ENCODE data around the gene F2R. TPM values are rescaled to one million over a fixed set of nuclear protein-coding genes. Genes with fewer than 3 reads are reported as not detected.

F2R gene
- total and polyA plus RNA-seq, 4 donors: 4.2 to 31.8 (median 13.7) TPM

DNA sequence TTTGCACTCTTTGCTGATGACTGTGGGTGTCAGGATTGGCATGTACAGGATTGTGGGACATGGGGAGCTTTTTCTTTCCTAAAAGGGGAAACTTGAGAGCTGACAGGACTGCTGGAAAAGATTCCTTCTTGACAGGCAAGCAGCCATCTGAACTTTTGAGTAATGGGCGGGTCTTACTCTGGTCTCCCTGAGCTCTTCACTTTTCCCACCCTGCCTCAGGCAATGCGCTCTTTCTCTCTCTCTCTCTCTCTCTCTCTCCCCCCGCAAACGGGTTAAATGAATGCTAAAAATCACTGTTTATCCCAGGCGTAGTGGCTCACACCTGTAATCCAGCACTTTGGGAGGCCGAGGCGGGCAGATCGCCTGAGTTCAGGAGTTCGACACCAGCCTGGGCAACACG is 65.8 kb downstream of the F2R start:
- WGBS, 2 donors: 91 to 96% methylated on average over 10 of the region's 10 CpGs
- H3K27ac ChIP-seq (ENCODE audit: low read depth in 1 of 2, low read length in 1 of 2): no peak overlapping the region
- no peak for DNase-seq
- H3K4me3 ChIP-seq: no peak overlapping the region
- TF ChIP-seq, protein P1, sequence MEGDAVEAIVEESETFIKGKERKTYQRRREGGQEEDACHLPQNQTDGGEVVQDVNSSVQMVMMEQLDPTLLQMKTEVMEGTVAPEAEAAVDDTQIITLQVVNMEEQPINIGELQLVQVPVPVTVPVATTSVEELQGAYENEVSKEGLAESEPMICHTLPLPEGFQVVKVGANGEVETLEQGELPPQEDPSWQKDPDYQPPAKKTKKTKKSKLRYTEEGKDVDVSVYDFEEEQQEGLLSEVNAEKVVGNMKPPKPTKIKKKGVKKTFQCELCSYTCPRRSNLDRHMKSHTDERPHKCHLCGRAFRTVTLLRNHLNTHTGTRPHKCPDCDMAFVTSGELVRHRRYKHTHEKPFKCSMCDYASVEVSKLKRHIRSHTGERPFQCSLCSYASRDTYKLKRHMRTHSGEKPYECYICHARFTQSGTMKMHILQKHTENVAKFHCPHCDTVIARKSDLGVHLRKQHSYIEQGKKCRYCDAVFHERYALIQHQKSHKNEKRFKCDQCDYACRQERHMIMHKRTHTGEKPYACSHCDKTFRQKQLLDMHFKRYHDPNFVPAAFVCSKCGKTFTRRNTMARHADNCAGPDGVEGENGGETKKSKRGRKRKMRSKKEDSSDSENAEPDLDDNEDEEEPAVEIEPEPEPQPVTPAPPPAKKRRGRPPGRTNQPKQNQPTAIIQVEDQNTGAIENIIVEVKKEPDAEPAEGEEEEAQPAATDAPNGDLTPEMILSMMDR (IDR thresholded peaks at IDR 0.05; ENCODE audit: control extremely low read depth, extremely low read depth): no peak
- H3K9me3 ChIP-seq (ENCODE audit: control insufficient read depth in 4 of 4, insufficient read depth in 3 of 4, low read length in 3 of 4): no peaks in the 10 kb centered on the region
- no peak for ATAC-seq (ENCODE audit: insufficient read depth, low FRiP score)
- no peaks in the 10 kb centered on the region for H3K27me3 ChIP-seq (ENCODE audit: control insufficient read depth in 3 of 3, insufficient read depth in 3 of 3, low read length in 2 of 3)
- H3K4me1 ChIP-seq (ENCODE audit: control insufficient read depth in 5 of 5, insufficient read depth in 5 of 5, low read length in 5 of 5): no peaks in the 10 kb centered on the region
- H3K9ac ChIP-seq (ENCODE audit: insufficient read depth in 1 of 2, low read length in 2 of 2): no peak overlapping the region
- no peaks in the 10 kb centered on the region for H3K36me3 ChIP-seq (ENCODE audit: control insufficient read depth in 4 of 4, insufficient read depth in 4 of 4, low read length in 4 of 4)

DNA sequence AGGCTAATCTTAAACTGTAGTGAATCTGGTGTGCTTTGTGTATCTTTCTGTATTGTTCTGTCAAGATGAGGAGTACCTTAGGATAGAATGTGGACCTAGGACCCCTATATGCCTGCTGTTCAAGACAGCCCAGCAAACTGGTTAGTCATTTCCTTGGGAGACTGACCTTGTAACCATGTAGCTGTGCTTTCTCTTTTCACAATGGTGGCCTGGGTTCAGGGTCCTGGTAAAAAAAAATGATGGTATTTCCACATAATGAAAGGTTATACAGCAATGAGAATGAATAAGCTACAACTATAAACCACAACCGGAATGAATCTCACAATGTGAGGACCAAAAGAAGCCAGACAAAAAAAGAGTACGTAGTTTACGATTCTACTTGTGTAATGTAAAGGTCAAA is 66.5 kb downstream of the F2R start:
- H3K4me3 ChIP-seq: no peak overlapping the region

More for the DNA sequence above, 66.5 kb downstream of the F2R start:
- DNase-seq (no peak), ATAC-seq (ENCODE audit: insufficient read depth, low FRiP score) (no peak)
- TF ChIP-seq, protein P1 (IDR thresholded peaks at IDR 0.05; ENCODE audit: control extremely low read depth, extremely low read depth): no peak
- H3K9ac ChIP-seq (ENCODE audit: insufficient read depth in 1 of 2, low read length in 2 of 2): no peak overlapping the region
- WGBS, 2 donors: 92 to 95% methylated on average over 3 of the region's 3 CpGs
- H3K27me3 ChIP-seq (ENCODE audit: control insufficient read depth in 3 of 3, insufficient read depth in 3 of 3, low read length in 2 of 3): no peaks in the 10 kb centered on the region
- H3K27ac ChIP-seq (ENCODE audit: low read depth in 1 of 2, low read length in 1 of 2): no peak overlapping the region
- H3K4me1 ChIP-seq (ENCODE audit: control insufficient read depth in 5 of 5, insufficient read depth in 5 of 5, low read length in 5 of 5): peaks cover 0 to 5% (median 0%) of the 10 kb centered on the region in 5 donors
- H3K9me3 ChIP-seq (ENCODE audit: control insufficient read depth in 4 of 4, insufficient read depth in 3 of 4, low read length in 3 of 4): no peaks in the 10 kb centered on the region
- H3K36me3 ChIP-seq (ENCODE audit: control insufficient read depth in 4 of 4, insufficient read depth in 4 of 4, low read length in 4 of 4): no peaks in the 10 kb centered on the region

Small RNA genes within 50 kb of the gene (small RNA-seq; reads per million reads assigned to genes)
- gene RF02154 (ENCODE audit: low replicate concordance) (not detected), gene RF02155 (ENCODE audit: low replicate concordance) (not detected)

Other genes with a start within 250 kb of the F2R start
- gene F2RL2, start 92.7 kb upstream of the F2R start, total RNA-seq: under 1 TPM; 0.49 to 0.80 TPM
- gene F2RL2, start 92.7 kb upstream of the F2R start, polyA plus RNA-seq: under 1 TPM; 0.07 to 0.18 TPM
- gene F2RL1, start 102.9 kb downstream of the F2R start, total RNA-seq: 10 to 100 TPM in 1 of 2 donors, 1 to 10 TPM in 1; 5.5 to 19.2 TPM
- gene F2RL1, start 102.9 kb downstream of the F2R start, polyA plus RNA-seq: 1 to 10 TPM; 3.8 to 5.3 TPM
- 1 to 10 TPM; 1.3 to 1.9 TPM for gene S100Z, start 133.9 kb downstream of the F2R start, total RNA-seq
- 1 to 10 TPM in 1 of 2 donors, under 1 TPM in 1; 0.77 to 1.7 TPM for gene S100Z, start 133.9 kb downstream of the F2R start, polyA plus RNA-seq
- gene CRHBP, start 236.9 kb downstream of the F2R start, total RNA-seq: under 1 TPM; 0.37 to 0.58 TPM
- under 1 TPM; 0.21 to 0.30 TPM for gene CRHBP, start 236.9 kb downstream of the F2R start, polyA plus RNA-seq

Measured in lung (tissue), 13 donors.